LNCAP (cell line): ENCODE results near the gene PAQR5.

Experiments used
- TF ChIP-seq, protein P1 (sequence below): fragments of 450-650 bp; IDR thresholded peaks from 2 replicates; pipeline ENCODE4 v1.5.1; 2017; ENCODE audit warnings: mild to moderate bottlenecking

The PAQR5 gene

GRCh38 chr15:69323893-69324430, 25.2 kb downstream of the PAQR5 start:
- TF ChIP-seq, protein P1, sequence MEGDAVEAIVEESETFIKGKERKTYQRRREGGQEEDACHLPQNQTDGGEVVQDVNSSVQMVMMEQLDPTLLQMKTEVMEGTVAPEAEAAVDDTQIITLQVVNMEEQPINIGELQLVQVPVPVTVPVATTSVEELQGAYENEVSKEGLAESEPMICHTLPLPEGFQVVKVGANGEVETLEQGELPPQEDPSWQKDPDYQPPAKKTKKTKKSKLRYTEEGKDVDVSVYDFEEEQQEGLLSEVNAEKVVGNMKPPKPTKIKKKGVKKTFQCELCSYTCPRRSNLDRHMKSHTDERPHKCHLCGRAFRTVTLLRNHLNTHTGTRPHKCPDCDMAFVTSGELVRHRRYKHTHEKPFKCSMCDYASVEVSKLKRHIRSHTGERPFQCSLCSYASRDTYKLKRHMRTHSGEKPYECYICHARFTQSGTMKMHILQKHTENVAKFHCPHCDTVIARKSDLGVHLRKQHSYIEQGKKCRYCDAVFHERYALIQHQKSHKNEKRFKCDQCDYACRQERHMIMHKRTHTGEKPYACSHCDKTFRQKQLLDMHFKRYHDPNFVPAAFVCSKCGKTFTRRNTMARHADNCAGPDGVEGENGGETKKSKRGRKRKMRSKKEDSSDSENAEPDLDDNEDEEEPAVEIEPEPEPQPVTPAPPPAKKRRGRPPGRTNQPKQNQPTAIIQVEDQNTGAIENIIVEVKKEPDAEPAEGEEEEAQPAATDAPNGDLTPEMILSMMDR, result no peak

DNA sequence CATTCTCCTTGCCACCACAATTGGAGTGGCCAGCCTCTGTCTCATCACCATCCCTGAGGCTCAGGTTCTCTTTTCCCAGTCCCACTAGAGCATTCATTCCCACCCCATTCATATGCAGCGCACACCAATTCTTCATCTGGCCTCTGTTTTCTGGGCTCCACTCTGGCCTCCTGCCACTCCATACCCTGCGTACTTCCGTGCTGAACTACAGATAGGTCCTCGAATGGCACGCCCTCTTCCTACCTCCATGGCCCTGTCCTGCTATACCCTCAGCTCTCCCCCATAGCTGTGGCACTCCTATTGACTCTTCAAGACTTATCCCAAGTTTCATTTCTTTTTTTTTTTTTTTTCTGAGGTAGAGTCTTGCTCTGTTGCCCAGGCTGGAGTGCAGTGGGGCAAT, 25.9 kb downstream of the PAQR5 start:
- TF ChIP-seq, protein P1, result no peak

DNA sequence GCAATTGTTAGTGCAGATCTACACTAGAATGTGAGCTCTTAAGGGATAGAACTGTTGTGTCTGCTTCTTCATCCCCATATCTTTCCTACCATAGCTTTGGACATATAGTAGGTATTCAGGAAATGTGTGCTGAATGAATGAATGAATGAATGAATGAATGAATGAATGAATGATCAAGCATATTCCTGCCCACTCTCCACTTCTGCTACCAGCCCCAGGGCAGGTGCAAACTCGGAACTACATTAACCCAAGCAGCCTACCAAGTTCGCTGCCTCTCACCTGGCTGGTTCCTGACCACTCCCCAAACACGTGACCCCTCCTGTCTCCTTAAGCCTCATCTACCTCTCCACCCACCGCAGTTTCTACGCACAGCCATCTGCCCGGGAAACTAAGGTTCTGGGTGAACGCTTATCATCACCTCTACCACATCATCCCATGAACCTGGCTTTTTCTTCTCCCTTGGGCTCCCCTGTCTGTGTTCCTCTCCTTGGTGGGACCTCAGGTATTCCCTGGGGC, 26.8 kb downstream of the PAQR5 start:
- TF ChIP-seq, protein P1, result no peak

DNA sequence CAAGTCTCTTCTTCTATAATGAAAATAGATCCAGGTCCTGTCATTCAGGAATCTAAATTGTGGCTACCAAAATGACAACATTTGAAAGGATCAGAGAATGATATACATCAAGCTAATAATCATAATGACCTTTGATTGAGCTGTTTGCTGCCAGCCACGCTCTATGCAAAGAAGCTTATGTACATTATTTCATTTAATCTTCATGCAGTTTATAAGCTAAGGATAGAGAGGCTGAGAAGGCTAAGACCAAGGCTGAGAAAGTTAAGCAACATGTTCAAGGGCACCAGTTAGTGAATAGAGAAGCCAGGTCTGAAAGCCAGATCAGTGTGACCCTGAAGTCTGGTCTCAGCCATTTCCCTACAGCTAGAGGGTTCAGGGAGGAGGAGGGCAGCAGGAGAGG, 29.4 kb downstream of the PAQR5 start:
- TF ChIP-seq, protein P1, result no peak

DNA sequence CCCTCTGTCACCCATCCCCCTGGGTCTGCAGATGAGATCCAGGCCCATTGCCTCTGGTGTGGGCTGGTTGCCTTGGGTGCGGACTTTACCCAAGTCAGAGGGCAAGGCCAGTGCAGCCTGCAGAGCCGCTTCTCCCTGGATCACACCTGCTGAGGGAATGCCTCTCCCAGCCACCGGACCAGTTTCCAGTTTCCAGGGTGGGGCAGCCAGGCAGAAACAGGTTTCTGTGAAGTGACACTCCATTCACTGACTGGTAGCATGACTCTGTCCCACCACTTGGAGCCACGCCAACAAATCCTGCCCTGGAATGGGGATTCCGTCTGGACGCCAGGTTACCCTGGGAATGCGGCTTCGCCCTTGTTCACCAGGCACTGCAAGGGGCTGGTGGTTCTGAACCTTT, 30.0 kb downstream of the PAQR5 start:
- TF ChIP-seq, protein P1, result no peak

DNA sequence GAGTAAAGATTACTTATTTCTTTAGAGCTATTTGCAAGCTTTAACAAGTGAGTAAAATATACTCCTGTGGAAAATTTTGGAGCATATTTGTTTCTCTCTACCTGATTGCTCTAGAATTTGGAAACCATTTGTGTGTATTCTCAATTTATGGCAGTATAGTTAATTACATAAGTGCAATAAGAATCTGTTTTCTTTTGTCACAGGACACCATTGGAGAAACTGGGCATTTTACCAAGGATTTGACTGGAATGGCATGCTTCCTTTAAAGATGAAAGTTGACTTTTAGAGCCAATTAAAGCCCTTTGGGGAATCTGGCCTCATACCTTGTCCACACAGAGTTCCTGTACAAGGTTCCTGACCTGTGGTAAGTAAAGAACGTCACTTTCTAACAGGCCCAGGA, 38.4 kb downstream of the PAQR5 start:
- TF ChIP-seq, protein P1, result no peak

GRCh38 chr15:69338535-69339213, 40.0 kb downstream of the PAQR5 start:
- TF ChIP-seq, protein P1, result no peak
